Erythroblast (primary cell): ENCODE measurements around the gene EVX2.

Experiments
- DNase-seq, 2 experiments: peaks; one replicate each; lab custom pipeline; 2025; lab: John Stamatoyannopoulos, UW
- GATA1 ChIP-seq: IDR thresholded peaks from 2 replicates; pipeline ENCODE4 v1.6.1; 2011; ENCODE audit warnings: low read depth, mild to moderate bottlenecking, control low read depth, low read length, moderate library complexity
- POLR2A ChIP-seq: IDR thresholded peaks from 2 replicates; pipeline ENCODE4 v1.6.1; 2011; ENCODE audit warnings: mild to moderate bottlenecking, low read length

Gene EVX2

DNA sequence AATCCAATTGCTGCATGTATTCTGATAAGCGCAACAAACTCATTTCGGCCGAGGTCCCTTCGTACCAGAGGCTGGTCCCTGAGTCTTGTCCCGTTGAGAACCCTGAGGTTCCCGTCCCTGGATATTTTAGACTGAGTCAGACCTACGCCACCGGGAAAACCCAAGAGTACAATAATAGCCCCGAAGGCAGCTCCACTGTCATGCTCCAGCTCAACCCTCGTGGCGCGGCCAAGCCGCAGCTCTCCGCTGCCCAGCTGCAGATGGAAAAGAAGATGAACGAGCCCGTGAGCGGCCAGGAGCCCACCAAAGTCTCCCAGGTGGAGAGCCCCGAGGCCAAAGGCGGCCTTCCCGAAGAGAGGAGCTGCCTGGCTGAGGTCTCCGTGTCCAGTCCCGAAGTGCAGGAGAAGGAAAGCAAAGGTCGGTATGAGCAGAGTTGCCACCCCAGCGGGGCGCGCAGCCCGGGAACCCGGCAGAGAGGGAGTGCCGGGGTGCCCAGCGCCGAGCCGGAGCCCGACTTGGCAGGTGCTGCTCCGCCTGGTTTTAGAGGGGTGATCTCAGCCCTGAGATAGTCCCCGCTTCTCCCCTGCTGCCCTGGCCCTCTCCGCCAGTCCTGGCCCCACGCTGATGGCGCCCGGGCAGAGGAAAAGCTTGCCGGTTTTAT, 33.5 kb upstream of the EVX2 start:
- no peak for TF ChIP-seq GATA1
- TF ChIP-seq POLR2A = no peak
- no peak for DNase-seq

DNA sequence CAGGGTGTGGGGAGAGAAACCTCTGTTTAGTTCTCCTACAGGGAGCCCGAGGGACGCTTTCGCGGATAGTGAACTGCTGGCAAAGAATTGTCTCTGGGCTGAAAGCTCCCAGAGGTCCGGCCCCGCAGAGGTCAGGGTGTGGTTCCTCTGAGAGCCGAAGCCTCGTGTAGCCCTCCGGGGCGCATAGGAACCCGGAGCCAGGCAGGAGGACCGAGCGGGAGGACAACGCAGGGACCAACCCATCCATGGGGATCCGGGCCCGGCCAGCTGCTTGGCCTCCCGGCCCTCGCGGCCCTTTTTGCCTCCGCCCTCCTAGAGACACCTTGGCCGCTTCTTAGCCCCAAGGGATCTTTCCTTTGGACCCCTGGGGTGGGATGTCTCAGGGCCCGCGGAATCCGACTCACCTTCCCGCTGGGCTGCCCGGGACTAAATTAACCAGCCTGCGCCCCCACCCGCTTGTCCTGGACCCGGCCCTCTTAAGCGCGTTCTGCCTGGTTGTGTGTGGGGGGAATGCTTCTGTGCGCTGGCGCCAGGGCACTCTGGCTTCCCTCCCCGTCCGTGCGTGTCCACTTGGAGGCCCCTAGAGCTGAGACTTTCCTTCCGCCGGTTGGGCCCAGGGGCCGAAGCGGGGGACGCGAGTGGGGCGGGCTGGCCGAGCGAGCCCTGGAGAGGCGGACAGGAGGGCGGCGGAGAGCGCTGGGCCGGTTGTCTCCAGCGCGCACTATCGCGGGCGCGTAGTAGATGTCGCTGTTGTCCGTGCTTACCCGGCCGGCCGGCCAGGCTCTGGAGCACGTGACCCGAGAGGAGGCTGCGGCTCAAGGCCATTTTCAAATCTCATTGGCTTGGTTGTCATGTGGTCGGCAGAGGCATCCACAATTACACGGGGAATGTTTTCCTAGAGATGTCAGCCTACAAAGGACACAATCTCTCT, 32.4 kb upstream of the EVX2 start, which contains the start of gene HOXD10:
Gene HOXD10, plus strand, starts transcription at position 896 of the 931 bp plus-strand sequence. CDS start 56 bp downstream, outside the sequence.
- TF ChIP-seq GATA1 = no peak
- no peak for TF ChIP-seq POLR2A
- DNase-seq = peak; percentile 27 to 32

DNA sequence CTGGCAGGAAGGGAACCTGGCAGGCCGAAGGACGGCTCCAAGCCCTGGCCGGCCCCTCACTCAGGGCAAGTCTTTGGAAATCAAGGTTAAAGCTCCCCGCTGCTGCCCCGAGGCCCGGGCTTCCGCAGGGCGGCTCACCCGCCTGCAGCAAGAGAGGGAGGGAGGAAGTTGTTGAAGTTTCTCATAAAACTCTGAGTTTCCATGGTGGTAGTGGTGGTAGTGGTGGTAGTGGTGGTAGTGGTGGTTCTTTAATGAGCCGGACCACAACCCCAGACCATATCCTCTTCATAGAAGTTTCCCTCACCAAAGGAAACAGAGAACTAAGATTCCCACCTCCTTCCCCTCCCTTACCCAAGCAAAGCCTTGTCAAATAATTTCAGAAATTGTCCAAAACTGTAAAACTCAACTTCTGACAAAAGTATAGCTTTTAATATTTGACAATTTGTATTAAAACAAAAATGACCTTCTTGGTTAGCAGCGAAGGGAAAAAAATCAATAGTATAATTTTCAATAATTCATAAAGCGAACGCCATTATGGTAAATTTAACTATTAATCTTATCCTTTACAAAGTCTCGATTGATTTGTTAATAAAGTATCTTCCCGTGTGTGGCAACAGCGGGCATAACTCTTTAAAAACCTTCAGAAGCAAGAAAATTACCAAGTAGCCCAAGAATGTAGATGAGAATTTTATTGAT, 31.3 kb upstream of the EVX2 start:
- TF ChIP-seq GATA1 (no peak), POLR2A (no peak)

DNA sequence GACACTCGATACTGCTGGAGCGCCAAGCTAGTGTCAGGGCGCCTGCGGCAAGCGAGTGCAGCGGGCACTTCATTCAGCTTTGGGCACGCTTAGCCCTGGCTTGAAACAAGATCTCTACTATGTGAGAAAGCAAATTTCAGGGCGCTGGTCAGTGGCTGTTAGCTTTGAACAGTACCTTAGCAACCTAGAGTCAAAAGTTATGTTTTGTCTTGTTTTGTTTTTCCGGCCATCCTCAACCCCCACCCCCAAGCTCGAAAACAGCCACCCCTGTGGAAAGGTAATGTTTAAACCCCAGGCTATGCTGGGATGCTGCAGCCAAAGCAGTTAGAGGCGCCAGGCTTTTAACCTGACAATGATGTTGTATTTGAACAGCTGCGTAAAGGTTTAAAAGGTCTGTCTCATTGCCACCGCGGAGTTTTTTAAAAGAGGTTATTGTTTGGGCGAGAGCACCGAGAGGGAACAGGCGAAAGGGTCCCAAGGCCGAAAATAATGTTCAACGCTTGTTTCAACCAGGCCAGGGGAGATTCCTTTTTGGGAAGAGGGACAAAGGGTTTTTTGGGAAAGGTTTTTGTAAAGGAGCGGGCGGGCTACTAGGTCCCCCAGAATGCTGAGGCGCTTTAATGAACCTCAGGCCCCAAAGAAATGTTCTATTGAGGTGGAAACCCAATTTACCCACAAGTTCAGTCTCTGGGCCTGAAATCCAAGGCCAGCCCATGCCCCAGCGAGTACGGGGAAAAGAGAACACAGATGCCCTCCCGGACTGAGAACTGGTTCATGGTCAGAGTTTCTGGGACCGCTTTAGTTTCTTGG, 30.6 kb upstream of the EVX2 start:
- TF ChIP-seq POLR2A = no peak
- no peak for TF ChIP-seq GATA1
- no peak for DNase-seq

More for the DNA sequence above, 31.3 kb upstream of the EVX2 start:
- no peak for DNase-seq

DNA sequence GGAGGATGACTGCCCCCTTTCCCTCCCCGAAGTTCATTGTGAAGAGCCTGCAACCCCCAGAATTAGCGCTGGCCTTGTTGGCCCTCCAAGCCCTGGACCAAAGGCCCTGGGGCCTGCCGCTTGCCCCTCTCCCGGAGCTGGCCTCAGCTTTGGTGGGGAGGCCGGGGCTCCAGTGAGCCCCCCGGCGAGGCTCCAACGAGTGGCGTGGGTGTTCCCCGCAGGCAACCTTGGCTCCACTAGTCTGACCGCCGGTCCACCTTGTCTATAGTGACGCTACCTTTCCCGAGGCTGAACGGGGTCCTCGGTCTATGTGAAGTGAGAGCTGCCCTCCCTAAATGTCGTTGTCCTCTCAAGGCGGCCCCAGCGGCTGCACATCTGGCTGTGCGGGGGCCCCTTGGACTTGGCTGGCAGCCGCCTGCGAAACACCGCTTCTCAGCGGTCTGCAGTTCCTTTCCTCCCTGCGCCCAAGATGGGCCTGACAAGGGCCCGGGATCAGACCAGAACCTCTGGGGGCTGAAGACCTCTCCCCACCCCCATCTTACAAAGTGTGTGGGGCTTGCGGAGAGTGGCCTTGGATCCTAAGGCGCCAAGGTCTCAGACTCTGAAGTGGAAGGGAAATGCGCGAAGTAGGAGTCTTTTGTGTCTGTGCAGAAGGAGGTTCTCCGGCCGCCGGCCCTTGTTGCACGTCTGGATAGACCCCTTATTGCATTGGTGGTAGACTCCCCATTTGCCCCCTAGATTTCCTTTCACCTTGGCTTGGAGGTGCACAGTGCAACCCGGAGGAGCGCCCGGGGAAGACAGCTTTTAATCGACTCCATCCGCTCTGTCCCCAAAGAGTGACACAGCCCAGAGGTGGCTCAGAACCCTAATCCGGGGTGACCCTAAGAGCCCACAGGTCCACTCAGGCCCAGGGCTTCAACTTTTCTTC, 28.9 kb upstream of the EVX2 start:
- no peak for DNase-seq
- no peak for TF ChIP-seq GATA1
- TF ChIP-seq POLR2A = no peak

DNA sequence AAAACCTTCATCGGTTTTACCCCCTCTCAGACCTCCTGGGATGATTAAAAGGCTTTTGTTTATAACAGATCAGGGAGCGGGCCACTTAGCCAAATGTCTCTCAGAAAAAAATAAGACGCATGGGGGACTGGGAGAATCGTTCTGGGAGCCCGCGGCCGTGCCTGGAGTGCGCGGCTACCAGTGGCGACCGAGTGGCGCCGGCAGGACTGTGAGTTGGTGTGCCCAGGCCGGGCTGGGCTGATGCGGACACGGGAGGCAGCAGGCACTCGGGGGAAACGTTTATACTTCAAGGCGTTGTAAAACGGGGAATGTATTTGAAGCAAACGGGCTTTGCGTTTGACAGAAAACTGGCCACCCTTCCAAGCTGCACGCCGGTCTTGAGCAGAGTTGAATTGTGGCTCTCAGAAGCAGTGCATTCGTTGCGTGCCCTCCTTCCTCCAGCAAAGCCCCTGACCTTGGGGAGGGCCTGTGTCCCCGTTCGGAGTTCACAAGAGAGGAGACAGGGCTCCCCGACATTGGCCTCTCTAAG, 28.1 kb upstream of the EVX2 start:
- DNase-seq = no peak

DNA sequence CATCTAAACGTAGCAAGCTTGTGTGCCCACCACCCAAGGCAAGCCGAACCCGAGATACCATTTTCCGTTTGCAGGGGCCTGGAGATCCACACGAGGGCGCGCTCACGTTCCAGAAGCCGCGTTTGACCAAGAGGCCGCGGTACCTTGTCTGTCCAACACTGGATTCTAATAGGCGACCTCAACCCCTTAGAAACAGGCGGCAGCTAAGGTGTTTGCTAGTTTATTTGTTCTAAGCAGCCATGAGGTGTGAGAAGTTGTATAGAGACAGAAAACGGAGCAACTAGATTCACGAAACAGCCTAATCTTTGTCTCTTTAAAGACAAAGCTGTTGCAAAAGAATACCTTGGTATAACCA, 27.5 kb upstream of the EVX2 start:
- TF ChIP-seq GATA1 (no peak), POLR2A (no peak)
- DNase-seq = peak; percentile 61 to 66

More for the DNA sequence above, 28.1 kb upstream of the EVX2 start:
- TF ChIP-seq GATA1 = no peak
- TF ChIP-seq POLR2A = no peak

DNA sequence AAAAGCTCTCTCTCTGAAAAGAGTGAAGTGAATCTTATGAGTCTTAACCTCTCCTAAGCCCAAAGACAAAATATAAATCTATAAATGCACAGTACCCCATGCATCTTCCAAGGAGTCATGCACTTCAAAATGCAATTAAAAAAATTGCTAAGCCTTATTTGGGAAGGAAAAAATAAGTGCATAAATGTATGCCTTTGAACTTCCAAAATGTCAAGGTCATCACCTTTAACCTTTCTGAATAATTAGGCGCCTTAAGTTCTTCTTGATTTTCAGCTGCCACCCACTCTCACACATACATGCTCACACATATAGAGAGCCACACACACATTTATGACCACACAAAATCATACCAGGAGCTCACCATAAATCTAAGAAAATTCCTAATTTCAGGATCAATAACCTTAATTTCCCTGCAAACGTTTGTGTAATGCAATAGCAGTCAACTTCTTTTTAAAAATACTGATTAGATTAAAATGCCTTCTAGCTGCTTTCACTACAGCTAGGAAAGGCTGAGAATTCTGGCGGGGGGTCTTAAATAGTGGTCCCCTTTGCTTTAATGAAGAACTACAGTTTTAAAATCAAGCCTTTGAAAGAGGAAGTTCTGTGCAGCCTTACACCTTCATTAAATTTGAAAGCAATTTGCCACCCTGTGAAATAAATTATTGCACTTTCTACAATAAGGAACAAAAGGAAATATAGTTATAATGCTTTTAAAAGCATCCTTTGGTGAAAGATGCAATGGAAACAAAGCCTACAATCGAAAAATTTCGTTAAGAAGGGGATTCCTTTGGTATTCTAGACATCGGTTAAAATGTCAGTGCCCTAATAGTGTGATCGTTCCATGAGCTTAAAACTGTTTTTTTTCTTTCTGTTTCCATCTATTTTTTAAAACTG, 26.9 kb upstream of the EVX2 start:
- DNase-seq = no peak
- TF ChIP-seq GATA1 (no peak), POLR2A (no peak)

DNA sequence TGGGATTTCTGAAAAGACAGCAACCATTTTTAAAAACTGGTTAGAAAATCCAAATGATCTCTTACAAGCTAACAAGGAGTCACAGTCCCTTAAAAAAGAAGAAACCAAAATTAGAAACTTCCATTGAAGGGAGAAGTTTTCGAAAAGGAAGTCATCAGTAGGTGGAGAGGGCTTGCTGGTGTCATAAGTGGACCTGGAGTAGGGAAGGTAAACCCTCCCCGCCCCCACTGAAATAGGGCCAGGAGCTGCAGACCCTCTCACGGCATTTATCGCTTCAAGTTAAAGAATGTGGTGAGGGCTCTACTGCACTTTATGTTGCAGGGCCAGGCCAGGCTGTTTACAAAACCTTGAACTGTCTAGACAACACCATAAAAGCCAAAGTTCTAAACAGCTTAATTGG, 26.2 kb upstream of the EVX2 start:
- DNase-seq = no peak
- no peak for TF ChIP-seq GATA1
- TF ChIP-seq POLR2A = no peak

DNA sequence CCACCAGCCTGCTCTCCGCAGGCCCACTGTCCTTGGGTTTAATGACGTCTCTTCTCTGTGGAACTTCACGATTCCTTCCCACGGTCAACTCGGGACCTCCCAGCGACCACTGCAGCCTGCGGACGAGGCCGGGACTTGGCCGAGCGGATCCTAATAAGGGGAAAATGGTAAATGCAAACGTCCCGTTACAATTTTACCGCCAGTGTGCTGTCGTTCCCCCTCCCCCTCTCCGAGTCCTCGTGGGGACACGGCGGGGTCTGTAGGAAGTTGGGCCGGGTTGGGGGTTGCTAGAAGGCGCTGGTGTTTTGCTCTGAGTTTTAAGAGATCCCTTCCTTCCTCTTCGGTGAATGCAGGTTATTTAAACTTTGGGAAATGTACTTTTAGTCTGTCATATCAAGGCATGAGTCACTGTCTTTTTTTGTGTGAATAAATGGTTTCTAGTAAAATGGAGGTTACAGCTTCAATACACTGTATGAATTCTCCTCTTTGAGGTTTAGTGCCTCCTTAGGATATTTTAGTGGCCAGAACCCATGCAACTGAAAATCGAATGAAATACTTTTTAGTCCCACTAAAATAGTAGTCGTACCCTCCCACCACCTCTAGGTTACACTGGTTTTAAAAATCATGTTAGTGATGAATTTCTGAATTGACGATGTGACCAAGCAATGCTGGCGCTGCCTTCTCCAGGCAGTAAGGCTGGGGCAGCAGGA, 25.6 kb upstream of the EVX2 start:
- no peak for TF ChIP-seq POLR2A
- no peak for DNase-seq
